ENCODE results near the gene HABP4.

The HABP4 gene

DNA sequence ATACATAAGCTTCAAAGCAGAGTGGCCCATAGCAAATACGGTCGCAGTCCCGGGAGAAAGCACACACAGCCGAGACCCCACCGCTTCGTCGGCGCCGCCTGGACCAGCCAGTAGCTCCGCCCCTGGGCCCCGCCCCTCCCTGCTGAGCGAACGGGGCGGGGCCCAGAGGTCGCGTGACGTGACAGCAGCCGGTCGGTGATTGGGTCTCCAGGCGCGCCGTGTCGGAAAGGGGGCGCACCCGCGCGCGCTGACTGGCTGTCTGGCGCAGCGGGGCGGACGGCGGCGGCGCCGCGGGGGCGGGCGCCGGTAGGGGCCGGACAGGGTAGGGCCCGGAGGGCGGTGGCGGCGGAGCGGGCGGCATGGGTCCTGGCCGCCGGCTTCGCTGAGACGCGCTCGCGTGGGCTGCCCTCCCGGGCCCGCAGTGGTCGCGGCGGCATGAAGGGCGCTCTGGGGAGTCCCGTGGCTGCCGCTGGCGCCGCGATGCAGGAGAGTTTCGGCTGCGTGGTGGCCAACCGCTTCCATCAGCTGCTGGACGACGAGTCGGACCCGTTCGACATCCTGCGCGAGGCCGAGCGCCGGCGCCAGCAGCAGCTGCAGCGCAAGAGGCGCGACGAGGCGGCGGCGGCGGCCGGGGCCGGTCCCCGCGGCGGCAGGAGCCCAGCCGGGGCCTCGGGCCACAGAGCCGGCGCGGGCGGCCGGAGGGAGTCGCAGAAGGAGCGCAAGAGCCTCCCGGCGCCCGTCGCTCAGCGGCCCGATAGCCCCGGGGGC, at the start of gene HABP4:
Gene HABP4 (plus strand): TSS at position 325 of the 768 bp plus-strand sequence. CDS start 111 bp downstream, at position 436.
- FAIRE-seq: no peak

DNA sequence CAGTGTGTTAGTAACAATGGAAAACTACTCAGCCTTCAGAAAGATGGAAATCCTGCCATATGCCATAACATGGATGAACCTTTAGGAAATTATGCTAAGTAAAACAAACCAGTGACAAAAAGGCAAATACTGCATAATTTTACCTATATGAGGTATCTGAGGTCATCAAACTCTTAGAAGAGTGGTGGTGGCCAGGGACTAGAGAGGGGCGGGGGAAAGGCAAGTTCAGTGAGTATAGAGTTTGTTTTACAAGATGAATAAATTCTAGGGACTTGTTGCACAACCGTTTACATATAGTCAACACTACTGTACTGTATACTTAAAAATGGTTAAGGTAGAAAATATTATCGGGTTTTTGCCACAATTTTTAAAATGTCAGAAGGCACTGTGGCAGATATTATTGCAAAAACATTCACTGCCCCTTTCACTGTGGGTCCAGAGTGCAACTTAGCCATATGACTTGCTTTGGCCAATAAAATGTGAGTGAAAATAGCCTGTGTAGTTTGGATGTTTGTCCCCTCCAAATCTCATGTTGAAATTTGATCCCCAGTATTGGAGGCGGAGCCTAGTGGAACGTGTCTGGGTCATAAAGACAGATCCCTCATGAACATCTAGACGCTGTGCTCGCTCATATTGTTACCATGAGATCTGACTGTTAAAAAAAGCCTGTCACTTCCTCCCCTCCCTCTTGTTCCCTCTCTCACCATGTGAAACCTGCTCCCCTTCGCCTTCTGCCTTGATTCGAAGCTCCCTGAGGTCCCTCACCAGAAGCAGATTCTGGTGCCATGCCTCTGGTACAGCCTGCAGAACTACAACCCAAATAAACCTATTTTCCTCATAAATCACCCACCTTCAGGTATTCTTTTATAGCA, 41.3 kb upstream of the HABP4 start:
- no peak for FAIRE-seq

DNA sequence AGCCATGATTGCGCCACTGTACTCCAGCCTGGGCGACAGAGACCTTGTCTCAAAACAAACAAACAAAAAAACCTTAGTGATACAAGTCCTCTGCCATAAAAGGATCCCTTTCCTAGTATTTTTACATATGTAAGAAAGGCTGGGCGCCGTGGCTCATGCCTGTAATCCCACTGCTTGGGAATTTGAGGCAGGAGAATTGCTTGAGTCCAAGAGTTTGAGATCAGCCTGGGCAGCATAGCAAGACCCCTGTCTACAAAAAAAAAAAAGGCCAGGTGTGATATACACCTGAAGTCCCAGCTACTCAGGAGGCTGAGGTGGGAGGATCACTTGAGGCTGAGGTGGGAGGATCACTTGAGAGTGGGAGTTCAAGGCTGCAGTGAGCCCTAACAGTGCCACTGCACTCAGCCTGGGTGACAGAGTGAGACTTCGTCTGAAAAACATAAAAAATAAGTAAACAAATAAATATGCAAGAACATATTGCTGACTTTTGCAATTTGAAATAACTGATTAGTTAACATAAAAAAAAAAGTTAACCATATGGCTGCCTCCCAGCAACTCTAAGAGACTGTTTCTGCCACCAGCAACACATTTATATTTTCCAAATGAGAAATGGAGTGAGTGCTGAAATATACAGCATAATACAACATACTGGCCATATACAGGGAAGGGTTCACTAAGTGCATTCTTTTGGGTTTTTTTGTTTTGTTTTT, 38.7 kb upstream of the HABP4 start:
- FAIRE-seq: no peak

DNA sequence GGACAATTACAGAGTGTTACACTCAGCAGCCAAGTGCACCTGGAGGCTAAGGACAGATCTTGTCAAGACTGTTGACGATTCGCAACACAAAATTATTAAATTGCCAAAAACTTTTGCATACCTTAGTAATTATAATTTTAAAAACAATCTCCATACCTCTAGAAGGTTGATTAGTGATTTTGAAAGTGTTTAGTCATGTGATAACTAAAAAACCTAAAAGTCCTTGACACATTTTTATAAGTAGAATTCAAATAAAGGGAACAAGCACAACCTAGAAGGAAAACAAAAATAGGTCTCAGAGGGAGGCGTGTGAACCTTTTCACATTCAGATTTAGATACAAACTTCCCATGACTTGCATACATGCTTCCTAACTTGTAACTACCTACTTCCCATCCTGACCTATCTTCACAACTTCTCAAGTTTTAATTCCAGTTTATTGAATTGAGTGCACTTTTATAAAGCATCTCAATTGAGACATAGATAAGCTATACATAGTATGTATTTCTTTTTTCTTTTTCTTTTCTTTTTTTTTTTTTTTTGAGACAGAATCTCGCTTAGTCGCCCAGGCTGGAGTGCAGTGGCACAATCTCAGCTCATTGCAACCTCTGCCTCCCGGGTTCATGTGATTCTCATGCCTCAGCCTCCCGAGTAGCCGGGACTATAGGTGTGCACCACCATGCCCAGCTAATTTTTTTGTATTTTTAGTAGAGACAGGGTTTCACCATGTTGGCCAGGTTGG, 37.6 kb upstream of the HABP4 start:
- FAIRE-seq: no peak

DNA sequence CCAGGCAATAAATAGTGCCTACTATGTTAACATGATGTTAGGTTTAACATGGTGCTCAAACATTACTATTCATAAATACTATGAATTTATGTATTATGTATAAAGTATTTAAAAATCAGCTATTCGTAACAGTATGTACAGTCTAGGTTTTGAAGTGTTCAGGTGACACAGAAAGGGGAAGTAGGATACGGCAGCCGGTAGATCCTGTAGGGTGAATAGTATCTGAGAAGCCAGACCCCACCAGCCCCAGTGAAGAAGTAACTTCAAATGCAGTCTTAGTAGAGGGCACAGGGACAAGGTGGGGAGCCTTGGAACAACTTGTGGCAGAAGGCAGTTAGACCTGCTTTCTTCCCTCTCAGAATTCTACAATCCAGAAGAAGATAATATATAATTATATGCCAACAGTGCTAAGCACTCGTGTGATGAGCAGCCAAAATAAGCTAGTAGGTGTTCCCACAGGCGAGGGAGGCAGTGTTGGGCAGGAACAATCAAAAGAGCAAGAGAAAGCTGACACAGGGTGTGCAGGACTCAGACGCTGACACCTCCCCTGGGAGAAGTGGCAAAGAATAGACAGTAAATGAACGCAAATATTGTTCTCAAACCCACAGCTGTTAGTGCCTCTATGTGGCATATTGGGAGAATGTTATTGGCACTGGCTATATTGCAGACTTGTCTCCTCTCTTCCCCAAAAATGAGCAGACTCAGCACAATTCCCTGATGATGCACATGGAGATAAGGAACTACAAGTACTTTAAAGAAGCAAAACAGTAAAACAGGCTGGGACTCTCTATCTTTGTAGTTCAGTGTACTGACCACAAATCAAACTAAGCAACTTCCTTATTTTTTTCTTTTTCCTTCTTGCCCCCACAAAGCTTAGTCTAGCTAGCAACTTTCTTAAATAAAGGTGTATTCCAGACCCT, 36.4 kb upstream of the HABP4 start:
- no peak for FAIRE-seq

- no peak for FAIRE-seq
These were observed 32.9 kb upstream of the HABP4 start for GRCh38 chr9:96417051-96417586.

DNA sequence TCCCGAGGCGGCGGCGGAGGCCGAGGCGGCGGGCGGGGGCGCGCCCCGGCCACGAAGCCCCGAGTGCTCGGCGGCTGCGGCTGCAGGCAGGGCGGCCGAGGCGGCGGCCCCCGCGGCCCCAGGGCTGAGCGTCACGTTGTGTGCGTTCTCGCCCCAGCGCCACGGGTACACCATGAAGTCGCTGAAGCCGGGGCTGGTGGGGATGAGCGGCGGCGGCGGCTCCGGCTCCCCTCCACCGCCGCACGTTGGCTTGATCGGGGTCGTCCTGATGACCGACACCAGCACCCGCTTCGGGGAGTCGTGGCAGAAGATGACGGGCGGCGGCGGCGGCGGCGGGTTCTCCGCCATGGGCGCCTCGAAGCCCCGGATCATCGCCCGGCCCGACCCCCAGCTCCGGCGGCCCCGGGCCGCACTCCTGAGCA, 32.3 kb upstream of the HABP4 start:
- no peak for FAIRE-seq

- FAIRE-seq: no peak
These were observed 31.7 kb upstream of the HABP4 start, which contains the start of gene ZNF367 for GRCh38 chr9:96418083-96418919. Gene ZNF367 (minus strand): TSS chr9:96418370. CDS start chr9:96418032, 338 bp downstream.

- no peak for FAIRE-seq
These were observed 30.9 kb upstream of the HABP4 start for GRCh38 chr9:96418920-96419690.

DNA sequence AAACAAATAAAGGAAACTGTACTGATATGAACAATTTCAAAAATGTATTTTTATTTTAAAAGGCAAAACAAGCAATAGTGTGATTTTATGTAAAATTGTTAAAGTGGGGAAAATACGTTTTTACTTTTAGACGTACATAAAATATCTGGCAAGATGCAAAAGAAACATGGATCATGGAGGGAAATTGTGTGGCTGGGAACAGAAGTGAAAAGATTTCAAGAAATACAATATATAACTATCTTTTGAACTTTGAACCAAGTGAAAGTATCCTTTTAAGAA, 30.3 kb upstream of the HABP4 start:
- FAIRE-seq: no peak

GRCh38 chr9:96420468-96421219, 29.3 kb upstream of the HABP4 start:
- FAIRE-seq: no peak

DNA sequence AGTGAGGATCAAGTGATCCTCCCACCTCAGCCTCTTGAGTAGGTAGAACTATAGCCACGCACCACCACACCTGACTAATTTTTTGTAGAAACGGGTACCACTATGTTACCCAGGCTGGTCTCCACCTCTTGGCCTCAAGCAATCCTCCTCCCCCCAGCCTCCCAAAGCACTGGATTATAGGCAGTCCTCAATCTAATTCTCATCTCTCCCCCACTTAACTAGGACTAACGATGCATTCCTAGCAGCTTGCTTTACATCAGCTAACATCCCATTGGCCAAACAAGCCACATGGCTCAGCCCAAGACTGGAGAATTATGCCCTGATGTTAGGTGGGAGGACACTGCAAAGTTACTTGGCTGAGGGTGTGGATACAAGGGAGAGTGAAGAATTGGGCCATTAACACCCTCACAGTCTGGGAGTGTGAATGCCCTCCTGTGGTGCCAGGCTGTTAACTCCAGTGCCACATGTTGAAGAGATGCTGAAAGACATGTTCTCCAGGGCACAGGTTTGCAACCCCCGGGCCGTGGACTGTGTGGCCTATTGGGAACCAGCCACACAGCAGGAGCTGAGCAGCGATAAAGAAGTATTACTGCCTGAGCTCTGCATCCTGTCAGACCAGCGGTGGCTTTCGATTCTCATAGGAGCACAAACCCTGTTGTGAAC, 26.5 kb upstream of the HABP4 start:
- no peak for FAIRE-seq

DNA sequence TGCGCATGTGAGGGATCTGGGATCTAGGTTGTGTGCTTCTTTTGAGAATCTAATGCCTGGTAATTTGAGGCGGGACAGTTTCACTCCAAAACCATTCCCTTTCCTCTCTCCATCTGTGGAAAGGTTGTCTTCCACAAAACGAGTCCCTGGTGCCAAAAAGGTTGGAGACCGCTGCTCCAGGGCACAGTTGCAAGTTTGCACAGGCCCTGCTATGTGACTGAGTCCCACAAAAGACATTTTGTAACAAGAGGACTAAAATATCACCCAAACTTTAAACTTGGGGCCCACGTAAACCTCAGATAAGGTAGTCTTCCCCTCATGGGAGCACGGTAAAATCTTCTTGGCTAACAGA, 26.0 kb upstream of the HABP4 start:
- no peak for FAIRE-seq

DNA sequence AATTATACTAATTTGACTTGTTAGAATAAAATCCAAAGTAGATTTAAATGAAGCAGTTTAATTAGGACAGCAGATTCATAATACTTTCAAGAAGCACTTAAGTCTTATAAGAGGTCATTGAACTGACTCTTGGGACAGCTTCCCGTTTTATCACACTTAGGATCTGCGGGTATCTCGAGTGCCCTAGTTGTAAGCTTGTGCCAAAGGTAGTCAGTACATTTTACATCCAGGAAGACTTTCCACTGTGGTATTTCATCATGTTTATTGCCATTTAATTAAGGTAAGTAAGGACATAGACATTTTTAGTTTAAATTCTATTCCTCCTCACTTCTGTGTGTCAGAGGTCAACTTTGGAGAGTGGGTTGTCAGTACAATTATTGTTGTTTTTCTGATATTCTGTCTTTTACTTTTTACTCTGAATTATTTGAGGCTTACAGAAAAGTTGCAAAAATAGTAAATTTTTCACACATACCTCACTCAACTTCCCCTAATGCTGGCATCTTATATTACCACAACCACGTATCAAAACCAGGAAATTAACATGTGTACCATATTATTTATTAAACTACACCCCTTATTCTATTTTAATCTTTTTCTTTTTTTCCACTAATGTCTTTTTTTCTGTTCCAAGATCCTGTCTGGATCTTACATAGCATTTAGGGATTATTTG, 24.3 kb upstream of the HABP4 start:
- FAIRE-seq: no peak

DNA sequence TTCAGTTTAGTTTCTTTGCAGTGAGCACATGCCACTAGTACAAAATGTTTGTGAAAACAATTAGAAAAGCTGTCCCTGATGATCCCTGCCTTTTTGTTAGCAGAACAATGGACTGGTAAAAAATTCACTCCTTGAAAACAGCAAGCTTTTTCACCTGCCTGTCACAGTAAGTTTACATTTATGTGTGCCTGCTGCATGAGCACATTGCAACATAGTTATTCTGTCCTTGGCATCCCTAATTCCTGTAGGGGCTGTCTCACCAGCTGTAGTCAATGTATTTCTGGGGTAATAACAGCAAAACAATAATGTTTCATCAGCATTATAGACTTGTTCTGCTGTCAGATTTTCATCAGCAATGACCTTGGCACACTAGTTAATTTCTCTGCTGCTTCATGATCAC, 20.2 kb upstream of the HABP4 start:
- FAIRE-seq: no peak

DNA sequence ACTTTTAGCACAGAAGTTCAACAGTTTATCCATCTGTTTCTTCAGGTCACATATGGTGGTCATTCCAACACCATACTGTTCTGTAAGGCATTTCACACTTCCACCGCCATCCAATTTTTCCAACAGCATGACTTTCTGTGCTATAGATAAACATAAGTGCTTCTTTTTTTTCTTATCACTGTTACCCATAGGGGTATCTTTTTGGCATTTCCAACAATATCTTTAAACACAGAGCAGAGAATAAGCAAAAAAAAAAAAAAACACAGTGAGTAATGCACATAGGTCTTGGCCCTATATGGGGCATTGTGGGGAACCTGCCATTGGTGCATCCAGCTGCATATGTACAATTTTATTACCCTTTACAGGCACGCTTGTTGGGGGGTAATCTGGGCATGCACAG, 19.6 kb upstream of the HABP4 start:
- no peak for FAIRE-seq

DNA sequence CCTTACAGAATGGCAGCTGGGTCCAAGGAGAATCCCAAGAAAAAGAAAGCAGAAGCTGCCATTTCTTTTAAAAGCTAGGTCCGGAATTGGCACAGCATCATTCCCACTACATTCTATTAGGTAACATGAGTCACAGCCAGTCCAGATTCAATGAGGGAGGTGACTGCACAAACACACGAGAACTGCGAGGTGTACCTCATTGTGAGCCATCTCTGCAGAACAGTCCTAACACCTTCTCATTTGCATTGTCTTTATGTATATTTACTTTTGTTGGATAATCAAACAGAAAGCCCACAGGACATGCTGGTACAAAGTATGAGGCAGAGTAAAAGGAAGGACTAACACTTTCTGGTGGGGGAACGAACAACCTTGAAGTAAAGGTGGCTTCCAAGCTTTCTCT, 14.6 kb upstream of the HABP4 start:
- FAIRE-seq: no peak

- no peak for FAIRE-seq
These were observed 13.9 kb upstream of the HABP4 start for GRCh38 chr9:96436063-96436455.
